ENCODE measurements around the gene FIP1L1. TPM values are rescaled to one million over a fixed set of nuclear protein-coding genes. Genes with fewer than 3 reads are reported as not detected.

The FIP1L1 gene
- total RNA-seq, 1 donor from 2014 or later: 56.8 TPM

- H3K36me3 Mint-ChIP-seq (ENCODE audit: unreplicated experiment): no peaks in the 10 kb centered on the region
- DNase-seq: no peak
- no peak overlapping the region for H3K27ac Mint-ChIP-seq (ENCODE audit: unreplicated experiment)
- H3K27me3 Mint-ChIP-seq (ENCODE audit: unreplicated experiment): no peaks in the 10 kb centered on the region
- no peak for TF ChIP-seq CTCF (IDR thresholded peaks at IDR 0.05; ENCODE audit: partially characterized antibody, unreplicated experiment)
- no peak overlapping the region for H3K4me3 Mint-ChIP-seq (ENCODE audit: unreplicated experiment)
- H3K9me3 Mint-ChIP-seq (ENCODE audit: unreplicated experiment): no peaks in the 10 kb centered on the region
- peaks cover 6% of the 10 kb centered on the region for H3K4me1 Mint-ChIP-seq (ENCODE audit: low read depth, unreplicated experiment)
Measured at GRCh38 chr4:53505947-53506346, 128.5 kb downstream of the FIP1L1 start.

GRCh38 chr4:53507058-53507457 is 129.6 kb downstream of the FIP1L1 start:
- H3K27ac Mint-ChIP-seq (ENCODE audit: unreplicated experiment): no peak overlapping the region
- H3K4me3 Mint-ChIP-seq (ENCODE audit: unreplicated experiment): no peak overlapping the region
- H3K36me3 Mint-ChIP-seq (ENCODE audit: unreplicated experiment): no peaks in the 10 kb centered on the region
- H3K9me3 Mint-ChIP-seq (ENCODE audit: unreplicated experiment): no peaks in the 10 kb centered on the region
- no peak for DNase-seq
- no peak for TF ChIP-seq CTCF (IDR thresholded peaks at IDR 0.05; ENCODE audit: partially characterized antibody, unreplicated experiment)
- no peaks in the 10 kb centered on the region for H3K27me3 Mint-ChIP-seq (ENCODE audit: unreplicated experiment)
- H3K4me1 Mint-ChIP-seq (ENCODE audit: low read depth, unreplicated experiment): peaks cover 6% of the 10 kb centered on the region

GRCh38 chr4:53507671-53508286 is 130.3 kb downstream of the FIP1L1 start:
- H3K27me3 Mint-ChIP-seq (ENCODE audit: unreplicated experiment): no peaks in the 10 kb centered on the region
- H3K36me3 Mint-ChIP-seq (ENCODE audit: unreplicated experiment): no peaks in the 10 kb centered on the region
- H3K4me3 Mint-ChIP-seq (ENCODE audit: unreplicated experiment): no peak overlapping the region
- H3K27ac Mint-ChIP-seq (ENCODE audit: unreplicated experiment): peak overlapping the region; percentile 85
- no peaks in the 10 kb centered on the region for H3K9me3 Mint-ChIP-seq (ENCODE audit: unreplicated experiment)
- DNase-seq: peak; percentile 61
- no peak for TF ChIP-seq CTCF (IDR thresholded peaks at IDR 0.05; ENCODE audit: partially characterized antibody, unreplicated experiment)
- H3K4me1 Mint-ChIP-seq (ENCODE audit: low read depth, unreplicated experiment): peaks cover 6% of the 10 kb centered on the region

GRCh38 chr4:53508446-53508845 is 131.0 kb downstream of the FIP1L1 start:
- Mint-ChIP-seq H3K27ac (ENCODE audit: unreplicated experiment) (peak overlapping the region; percentile 85), H3K4me3 (ENCODE audit: unreplicated experiment) (no peak overlapping the region), H3K36me3 (ENCODE audit: unreplicated experiment) (peaks cover 4% of the 10 kb centered on the region), H3K27me3 (ENCODE audit: unreplicated experiment) (no peaks in the 10 kb centered on the region), H3K4me1 (ENCODE audit: low read depth, unreplicated experiment) (peaks cover 6% of the 10 kb centered on the region), H3K9me3 (ENCODE audit: unreplicated experiment) (peaks cover 5% of the 10 kb centered on the region)
- TF ChIP-seq CTCF (IDR thresholded peaks at IDR 0.05; ENCODE audit: partially characterized antibody, unreplicated experiment): no peak
- DNase-seq: no peak

GRCh38 chr4:53510321-53510720 is 132.9 kb downstream of the FIP1L1 start:
- H3K36me3 Mint-ChIP-seq (ENCODE audit: unreplicated experiment): peaks cover 11% of the 10 kb centered on the region
- no peak overlapping the region for H3K4me3 Mint-ChIP-seq (ENCODE audit: unreplicated experiment)
- H3K27ac Mint-ChIP-seq (ENCODE audit: unreplicated experiment): no peak overlapping the region
- DNase-seq: no peak
- no peak for TF ChIP-seq CTCF (IDR thresholded peaks at IDR 0.05; ENCODE audit: partially characterized antibody, unreplicated experiment)
- peaks cover 6% of the 10 kb centered on the region for H3K4me1 Mint-ChIP-seq (ENCODE audit: low read depth, unreplicated experiment)
- H3K27me3 Mint-ChIP-seq (ENCODE audit: unreplicated experiment): peaks cover 3% of the 10 kb centered on the region
- peaks cover 9% of the 10 kb centered on the region for H3K9me3 Mint-ChIP-seq (ENCODE audit: unreplicated experiment)

Other genes with a start within 250 kb of the FIP1L1 start
- 17.2 TPM for gene SCFD2, start 11.6 kb upstream of the FIP1L1 start, total RNA-seq (ENCODE audit: unreplicated experiment)
- gene LNX1, start 213.8 kb downstream of the FIP1L1 start, total RNA-seq (ENCODE audit: unreplicated experiment): 0.10 TPM